ENCODE measurements around the gene NUMA1. TPM values are rescaled to one million over a fixed set of nuclear protein-coding genes. Genes with fewer than 3 reads are reported as not detected.

The NUMA1 gene
- total and polyA plus RNA-seq, 2 of the 8 experiments (the other 6 are each of a cell fraction or from before 2014, with no cell fraction given) = 101 to 107 TPM

DNA sequence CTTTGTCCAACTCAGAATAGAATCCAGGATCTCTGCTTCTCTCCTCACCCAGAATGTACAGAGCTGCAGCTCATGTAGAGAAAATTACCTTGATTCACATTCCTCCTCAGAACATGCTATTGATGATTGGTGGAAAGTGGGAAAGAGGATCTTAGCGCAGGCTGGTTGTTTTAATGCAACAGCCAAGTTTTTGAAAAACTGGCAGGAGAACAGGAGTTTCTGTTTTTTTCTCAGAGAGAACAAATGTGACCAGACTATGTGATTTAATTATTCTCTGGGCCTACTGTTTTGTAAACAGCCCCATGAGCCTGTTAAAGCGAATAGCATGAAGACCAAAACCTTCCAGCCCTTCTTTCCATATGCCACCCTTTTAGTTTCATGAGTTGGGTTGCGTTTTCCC, 100.7 kb downstream of the NUMA1 start:
- Histone ChIP-seq H3K4me3 (ENCODE audit: extremely low read depth in 1 of 4, insufficient read depth in 2 of 4, low read depth in 3 of 4, low read length in 4 of 4) (no peak overlapping the region), H3K56ac (replicated peaks; ENCODE audit: insufficient read length, low read depth, low read length) (no peak overlapping the region), H2BK20ac (ENCODE audit: low read length) (no peak overlapping the region), H2AFZ (ENCODE audit: low read length) (no peak overlapping the region), H3K79me1 (ENCODE audit: low read depth, low read length) (no peaks in the 10 kb centered on the region), H2BK120ac (replicated peaks; ENCODE audit: low read depth, low read length) (no peak overlapping the region), H4K91ac (replicated peaks; ENCODE audit: insufficient read length, low read length) (no peak overlapping the region), H2BK15ac (ENCODE audit: low read length) (no peak overlapping the region), H2AK5ac (ENCODE audit: low read depth, low read length) (no peak overlapping the region), H3K14ac (ENCODE audit: insufficient read length) (no peak overlapping the region), H3K23ac (ENCODE audit: insufficient read length) (no peak overlapping the region), H4K5ac (ENCODE audit: insufficient read length, low read depth, low read length) (no peak overlapping the region), H3K4me2 (ENCODE audit: insufficient read depth in 1 of 2, low read depth in 2 of 2, low read length in 2 of 2) (no peak overlapping the region), H3K27ac (ENCODE audit: low read depth, low read length) (no peak overlapping the region), H3K9ac (replicated peaks in 1 of 4; ENCODE audit: extremely low read depth in 1 of 4, low read depth in 3 of 4, low read length in 3 of 4) (no peak overlapping the region), H3K23me2 (ENCODE audit: low read depth, low read length) (no peaks in the 10 kb centered on the region), H2BK12ac (ENCODE audit: low read depth, low read length) (no peak overlapping the region), H3K4me1 (replicated peaks in 1 of 4; ENCODE audit: control insufficient read depth in 3 of 4, insufficient read depth in 4 of 4, low read length in 3 of 4) (no peaks in the 10 kb centered on the region), H3K27me3 (replicated peaks in 1 of 4; ENCODE audit: control insufficient read depth in 3 of 4, extremely low read depth in 1 of 4, insufficient read depth in 3 of 4, low read length in 3 of 4) (no peaks in the 10 kb centered on the region), H3K36me3 (ENCODE audit: control insufficient read depth in 2 of 4, insufficient read depth in 4 of 4, low read length in 3 of 4) (peaks cover 0 to 19% (median 7%) of the 10 kb centered on the region in 4 experiments; a peak in 4 of 8 replicates), H4K8ac (ENCODE audit: extremely low read depth, insufficient read depth, low read length) (no peak overlapping the region), H3K9me3 (ENCODE audit: insufficient read depth in 2 of 2, low read depth in 1 of 2, low read length in 1 of 2) (no peaks in the 10 kb centered on the region), H3K4ac (replicated peaks; ENCODE audit: insufficient read length, low read depth, low read length) (no peak overlapping the region), H3K79me2 (ENCODE audit: control insufficient read depth in 1 of 2, insufficient read depth in 2 of 2, low read length in 2 of 2) (no peaks in the 10 kb centered on the region), H3K18ac (ENCODE audit: extremely low read depth, low read length) (no peak overlapping the region), H4K20me1 (replicated peaks in 1 of 2; ENCODE audit: control insufficient read depth in 1 of 2, insufficient read depth in 2 of 2, low read length in 2 of 2) (peaks cover 0 to 4% of the 10 kb centered on the region in 2 experiments), H2BK5ac (ENCODE audit: low read depth, low read length) (no peak overlapping the region)
- ChIA-PET CTCF (ENCODE audit: partially characterized antibody) (interaction anchor here (0.7 to 4.8 kb wide), 8 partner anchors 8 to 452 kb away, joined by 3 to 54 read pairs (median 5); no protein-coding TSS in a partner anchor), POLR2A (ENCODE audit: partially characterized antibody) (interaction anchor here (1.3 kb wide), 1 partner anchor 17 kb away, joined by 3 read pairs; no protein-coding TSS in a partner anchor)
- DNase-seq (ENCODE audit: low read depth in 1 of 2, low spot score in 2 of 2) = no peak
- WGBS, 2 experiments (ENCODE audit: extremely low coverage in 1 of 2, insufficient coverage in 1 of 2, insufficient read length in 1 of 2, insufficient replicate concordance in 2 of 2, low coverage in 1 of 2, low lambda C conversion rate in 2 of 2, missing lambda C conversion rate in 1 of 2) = 90% methylated on average over 3 of the region's 3 CpGs; no CpG with 5 or more reads in 1 of the 2 experiments
- no peak for TF ChIP-seq SP4 (IDR thresholded peaks at IDR 0.05; ENCODE audit: low read length)
- no peak for TF ChIP-seq CHD2 (IDR thresholded peaks at IDR 0.05; ENCODE audit: low read length)
- no peak for TF ChIP-seq NRF1 (IDR thresholded peaks at IDR 0.05; ENCODE audit: low read depth, low read length)
- TF ChIP-seq ZNF274 (IDR thresholded peaks at IDR 0.05; ENCODE audit: borderline replicate concordance, extremely low read depth, low read length) = no peak
- no peak for TF ChIP-seq BCL11A (IDR thresholded peaks at IDR 0.05; ENCODE audit: low read depth in 2 of 2, low read length in 2 of 2)
- TF ChIP-seq POLR2A (IDR thresholded peaks at IDR 0.05; ENCODE audit: control extremely low read depth in 1 of 2, low read depth in 2 of 2, low read length in 2 of 2) = no peak
- no peak for TF ChIP-seq ASH2L (IDR thresholded peaks at IDR 0.05; ENCODE audit: low read length)
- no peak for TF ChIP-seq POU5F1 (IDR thresholded peaks at IDR 0.05; ENCODE audit: low read depth, low read length)
- FAIRE-seq = no peak
